ENCODE results near the gene KRTCAP2.
"Not testable (repeated sequence)": the region's sequence is repeated elsewhere in the genome, so short reads cannot be mapped to it uniquely, and the experiment has no call there.

The KRTCAP2 gene

GRCh38 chr1:155167166-155168104 lies 5.7 kb downstream of the KRTCAP2 start:
- DNase-seq, result peak; percentile 77

DNA sequence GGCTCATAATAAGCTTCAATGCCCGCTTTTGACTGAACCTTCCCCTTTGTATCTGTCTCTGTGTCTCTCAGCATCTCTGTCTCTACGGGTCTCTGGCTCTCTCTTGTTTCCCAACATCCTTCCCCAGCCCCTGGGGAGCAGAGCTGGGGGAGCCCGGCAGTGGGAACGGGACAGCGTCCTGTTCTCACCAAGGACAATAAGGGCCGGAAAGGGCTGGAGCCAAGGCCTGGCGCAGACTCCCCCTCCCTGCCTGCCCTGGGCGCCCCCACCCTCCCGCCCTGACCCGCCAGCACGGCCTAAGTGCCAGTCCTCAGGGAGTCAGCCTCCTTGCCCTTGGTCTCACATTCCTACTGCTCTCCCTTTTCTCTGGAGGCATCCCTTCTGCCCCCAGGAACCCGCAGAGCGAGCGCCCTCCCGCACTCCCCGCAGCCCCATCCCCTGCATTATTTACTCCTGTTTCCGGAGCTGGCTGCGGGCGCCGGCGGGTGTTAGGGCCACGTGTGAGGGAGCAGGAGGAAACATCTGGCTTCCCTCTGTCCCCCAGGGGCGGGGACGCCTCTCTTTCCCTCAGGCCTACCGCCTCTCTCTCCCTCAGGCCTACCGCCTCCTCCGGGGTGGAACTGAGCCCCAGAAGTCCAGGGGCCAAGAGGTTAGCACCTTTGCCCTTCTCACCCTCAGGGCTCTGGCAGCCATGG lies 6.5 kb downstream of the KRTCAP2 start:
- DNase-seq, result no peak

DNA sequence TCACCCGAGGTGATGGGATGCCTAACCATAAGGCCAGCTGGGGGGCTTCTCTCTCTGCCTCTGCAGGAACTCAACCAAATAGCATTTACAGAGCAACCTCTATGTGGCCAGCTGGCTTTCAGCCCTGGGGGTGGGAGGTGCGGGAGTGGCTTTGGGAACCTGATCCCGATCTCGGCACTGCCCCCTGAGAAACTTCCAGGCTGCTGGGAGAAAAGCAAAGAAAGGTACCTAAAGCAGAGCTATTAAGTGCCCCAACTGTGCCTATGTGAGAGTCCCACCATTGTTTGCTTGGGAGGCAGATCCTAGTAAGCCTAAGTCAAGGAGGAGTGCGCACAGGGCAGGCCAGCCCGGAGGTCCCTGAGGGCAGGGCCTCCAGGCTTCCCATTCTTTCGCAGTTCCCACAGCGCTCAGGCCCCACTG lies 7.0 kb downstream of the KRTCAP2 start:
- DNase-seq, result no peak

- DNase-seq, result not testable (repeated sequence)
Measured at GRCh38 chr1:155164625-155165024, 8.5 kb downstream of the KRTCAP2 start.

DNA sequence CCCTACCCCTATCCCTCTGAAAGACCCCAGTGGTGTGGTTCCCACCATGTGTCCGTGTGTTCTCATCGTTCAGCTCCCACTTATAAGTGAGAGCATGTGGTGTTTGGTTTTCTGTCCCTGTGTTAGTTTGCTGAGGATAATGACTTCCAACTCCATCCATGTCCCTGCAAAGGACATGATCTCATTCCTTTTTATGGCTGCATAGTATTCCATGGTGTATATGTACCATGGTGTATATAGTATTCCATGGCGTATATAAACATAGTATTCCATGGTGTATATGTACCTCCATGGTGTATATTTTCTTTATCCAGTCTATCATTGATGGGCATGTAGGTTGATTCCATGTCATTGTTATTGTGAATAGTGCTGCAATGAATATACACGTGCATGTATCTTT lies 9.3 kb downstream of the KRTCAP2 start:
- DNase-seq, result not testable (repeated sequence)

- DNase-seq, result not testable (repeated sequence)
Measured at GRCh38 chr1:155162631-155163030, 10.5 kb downstream of the KRTCAP2 start.

- no peak for DNase-seq
Measured at GRCh38 chr1:155160128-155160527, 13.0 kb downstream of the KRTCAP2 start.

GRCh38 chr1:155158991-155159390 lies 14.1 kb downstream of the KRTCAP2 start:
- DNase-seq, result no peak

GRCh38 chr1:155155996-155156643 lies 17.0 kb downstream of the KRTCAP2 start:
- not testable (repeated sequence) for DNase-seq

GRCh38 chr1:155145491-155145890 lies 27.6 kb downstream of the KRTCAP2 start:
- DNase-seq, result no peak

DNA sequence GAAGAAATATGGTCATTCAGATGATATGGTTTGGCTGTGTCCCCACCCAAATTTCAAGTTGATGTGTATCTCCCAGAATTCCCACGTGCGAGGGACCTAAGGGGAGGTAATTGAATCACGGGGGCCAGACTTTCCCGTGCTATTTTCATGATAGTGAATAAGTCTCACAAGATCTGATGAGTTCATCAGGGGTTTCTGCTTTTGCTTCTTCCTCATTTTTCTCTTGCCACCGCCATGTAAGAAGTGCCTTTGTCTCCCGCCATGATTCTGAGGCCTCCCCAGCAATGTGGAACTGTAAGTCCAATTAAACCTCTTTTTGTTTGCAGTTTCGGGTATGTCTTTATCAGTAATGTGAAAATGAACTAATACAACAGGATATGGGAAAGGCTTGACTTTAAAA lies 31.4 kb downstream of the KRTCAP2 start:
- no peak for DNase-seq

DNA sequence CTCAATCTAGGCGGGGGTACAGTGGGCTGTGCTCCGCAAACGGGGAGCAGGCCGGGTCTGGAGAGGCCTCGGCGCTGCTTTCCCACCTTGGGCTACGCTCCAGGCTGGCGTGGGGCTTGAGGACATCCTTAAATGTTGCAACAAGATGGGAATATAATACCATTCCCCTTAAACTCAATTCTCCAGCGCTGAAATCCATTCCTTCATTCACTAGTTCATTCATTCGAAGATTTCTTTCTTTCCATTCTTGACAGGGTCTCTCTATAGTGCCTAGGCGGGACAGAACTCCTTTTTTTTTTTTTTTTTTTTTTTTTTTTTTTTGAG lies 32.5 kb downstream of the KRTCAP2 start:
- DNase-seq, result no peak

GRCh38 chr1:155139895-155140629 lies 33.0 kb downstream of the KRTCAP2 start, which contains the start of gene DPM3:
Gene DPM3, minus strand, starts transcription at chr1:155140531. Its CDS starts 291 bp downstream, at chr1:155140240.
- peak; percentile 87 for DNase-seq

DNA sequence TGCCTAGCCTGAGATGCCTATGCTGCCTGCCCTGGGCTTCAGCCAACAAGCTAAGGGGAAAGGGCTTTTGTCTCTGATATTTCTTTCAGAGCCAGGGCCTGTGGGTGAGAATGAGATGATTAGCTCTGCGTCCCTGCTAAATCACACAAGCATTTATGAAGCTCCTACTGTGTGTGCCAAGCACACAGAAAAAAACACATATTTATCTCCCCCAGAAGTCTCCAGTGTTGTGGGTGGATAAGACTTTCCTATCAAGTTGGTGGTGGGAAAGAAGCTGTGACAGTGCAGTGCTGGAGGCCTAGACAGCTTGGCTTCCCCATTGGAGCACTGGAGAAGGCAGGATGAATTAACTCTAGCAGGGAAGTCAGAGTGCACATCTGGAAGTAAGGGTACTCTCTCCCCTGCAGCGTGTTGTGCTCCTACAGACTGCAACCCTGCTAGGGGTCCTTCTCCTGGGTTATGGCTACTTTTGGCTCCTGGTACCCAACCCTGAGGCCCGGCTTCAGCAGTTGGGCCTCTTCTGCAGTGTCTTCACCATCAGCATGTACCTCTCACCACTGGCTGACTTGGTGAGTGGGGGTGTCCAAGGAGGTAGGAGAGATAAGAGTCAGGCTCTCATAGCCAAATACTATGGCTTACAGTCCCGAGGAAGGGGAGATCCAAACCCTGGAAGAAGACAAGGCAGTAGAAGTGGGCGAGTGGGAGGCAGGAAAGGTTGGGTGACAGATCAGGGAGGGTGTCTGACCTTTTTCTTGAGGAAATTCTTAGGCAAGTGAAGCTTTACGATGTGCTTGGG lies 35.8 kb downstream of the KRTCAP2 start:
- DNase-seq, result no peak

GRCh38 chr1:155136748-155137147 lies 36.4 kb downstream of the KRTCAP2 start:
- DNase-seq, result no peak

DNA sequence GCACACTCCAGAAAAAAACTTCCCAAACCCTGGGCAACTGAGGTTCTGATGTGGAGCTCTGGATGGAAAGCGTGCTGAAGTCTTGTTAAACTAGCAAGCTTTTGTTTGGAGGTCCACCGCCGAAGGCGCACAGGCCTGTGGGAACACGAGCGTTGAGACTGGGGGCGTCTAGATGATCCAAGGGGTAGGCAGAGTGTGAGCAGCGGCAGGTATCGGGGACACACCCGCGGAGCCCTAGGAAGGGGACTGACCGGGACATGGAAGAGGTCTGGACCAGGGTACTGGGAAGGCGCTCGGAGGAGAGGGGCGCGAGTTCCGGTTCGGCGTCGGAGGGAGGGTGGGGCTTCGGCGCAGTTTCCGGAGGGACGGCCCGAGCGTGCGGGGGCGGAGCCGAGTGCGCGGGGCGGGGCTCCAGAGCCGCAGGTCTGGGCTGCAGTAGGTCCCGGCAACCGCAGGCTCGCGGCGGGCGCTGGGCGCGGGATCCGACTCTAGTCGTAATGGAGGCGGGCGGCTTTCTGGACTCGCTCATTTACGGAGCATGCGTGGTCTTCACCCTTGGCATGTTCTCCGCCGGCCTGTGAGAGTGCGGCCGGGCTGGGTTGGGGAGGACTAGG lies 37.6 kb downstream of the KRTCAP2 start, which contains the start of gene SLC50A1:
Gene SLC50A1 (plus strand): TSS at position 438 of the 614 bp plus-strand sequence. CDS start 60 bp downstream, at position 498.
- peak; percentile 86 for DNase-seq

- DNase-seq, result peak; percentile 60
Measured at GRCh38 chr1:155134880-155135414, 38.2 kb downstream of the KRTCAP2 start.

GRCh38 chr1:155134322-155134721 lies 38.8 kb downstream of the KRTCAP2 start:
- no peak for DNase-seq

- no peak for DNase-seq
Measured at GRCh38 chr1:155133799-155134281, 39.3 kb downstream of the KRTCAP2 start.

- no peak for DNase-seq
Measured at GRCh38 chr1:155131856-155132255, 41.2 kb downstream of the KRTCAP2 start.

DNA sequence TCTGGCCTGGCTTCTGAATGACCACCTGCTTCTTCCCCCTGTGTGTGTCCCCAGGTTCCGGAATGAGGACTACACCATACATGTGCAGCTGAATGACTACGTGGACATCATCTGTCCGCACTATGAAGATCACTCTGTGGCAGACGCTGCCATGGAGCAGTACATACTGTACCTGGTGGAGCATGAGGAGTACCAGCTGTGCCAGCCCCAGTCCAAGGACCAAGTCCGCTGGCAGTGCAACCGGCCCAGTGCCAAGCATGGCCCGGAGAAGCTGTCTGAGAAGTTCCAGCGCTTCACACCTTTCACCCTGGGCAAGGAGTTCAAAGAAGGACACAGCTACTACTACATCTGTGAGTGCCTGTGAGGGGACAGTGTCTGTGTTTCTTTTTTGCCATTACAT lies 41.8 kb downstream of the KRTCAP2 start:
- DNase-seq, result no peak
